ENCODE data around the gene ABL2. TPM values are rescaled to one million over a fixed set of nuclear protein-coding genes. Genes with fewer than 3 reads are reported as not detected.

Gene ABL2
- total RNA-seq, 2 experiments from 2014 or later, result 15.8 to 16.4 TPM

GRCh38 chr1:179187735-179188471 lies 41.6 kb downstream of the ABL2 start:
- ATAC-seq (ENCODE audit: poor library complexity), result no peak
- no peak for DNase-seq
- TF ChIP-seq, protein P1, sequence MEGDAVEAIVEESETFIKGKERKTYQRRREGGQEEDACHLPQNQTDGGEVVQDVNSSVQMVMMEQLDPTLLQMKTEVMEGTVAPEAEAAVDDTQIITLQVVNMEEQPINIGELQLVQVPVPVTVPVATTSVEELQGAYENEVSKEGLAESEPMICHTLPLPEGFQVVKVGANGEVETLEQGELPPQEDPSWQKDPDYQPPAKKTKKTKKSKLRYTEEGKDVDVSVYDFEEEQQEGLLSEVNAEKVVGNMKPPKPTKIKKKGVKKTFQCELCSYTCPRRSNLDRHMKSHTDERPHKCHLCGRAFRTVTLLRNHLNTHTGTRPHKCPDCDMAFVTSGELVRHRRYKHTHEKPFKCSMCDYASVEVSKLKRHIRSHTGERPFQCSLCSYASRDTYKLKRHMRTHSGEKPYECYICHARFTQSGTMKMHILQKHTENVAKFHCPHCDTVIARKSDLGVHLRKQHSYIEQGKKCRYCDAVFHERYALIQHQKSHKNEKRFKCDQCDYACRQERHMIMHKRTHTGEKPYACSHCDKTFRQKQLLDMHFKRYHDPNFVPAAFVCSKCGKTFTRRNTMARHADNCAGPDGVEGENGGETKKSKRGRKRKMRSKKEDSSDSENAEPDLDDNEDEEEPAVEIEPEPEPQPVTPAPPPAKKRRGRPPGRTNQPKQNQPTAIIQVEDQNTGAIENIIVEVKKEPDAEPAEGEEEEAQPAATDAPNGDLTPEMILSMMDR (IDR thresholded peaks at IDR 0.05), result no peak
- ChIA-PET CTCF (no interaction called here), POLR2A (no interaction called here)
- H3K4me1 Mint-ChIP-seq (ENCODE audit: low read depth), result peaks cover 23% of the 10 kb centered on the region
- peaks cover 3% of the 10 kb centered on the region for H3K4me1 ChIP-seq (ENCODE audit: insufficient read depth, low read length)
- no peak overlapping the region for H3K27ac Mint-ChIP-seq
- no peak overlapping the region for H3K4me3 Mint-ChIP-seq
- H3K9me3 Mint-ChIP-seq, result no peaks in the 10 kb centered on the region
- no peak overlapping the region for H3K27ac ChIP-seq (ENCODE audit: low read depth in 1 of 2, low read length in 2 of 2)
- no peaks in the 10 kb centered on the region for H3K27me3 Mint-ChIP-seq
- no peaks in the 10 kb centered on the region for H3K36me3 Mint-ChIP-seq (ENCODE audit: low read depth)
- H3K27me3 ChIP-seq (ENCODE audit: control insufficient read depth in 1 of 2, insufficient read depth in 2 of 2, low read length in 2 of 2), result no peaks in the 10 kb centered on the region
- H3K9me3 ChIP-seq (ENCODE audit: control insufficient read depth in 1 of 2, insufficient read depth in 1 of 2, low read length in 2 of 2), result no peaks in the 10 kb centered on the region
- intact Hi-C loops (cut with DNase I, micrococcal nuclease), result no loop called here
- H3K4me3 ChIP-seq (ENCODE audit: low read length), result no peak overlapping the region
- no peaks in the 10 kb centered on the region for H3K36me3 ChIP-seq (ENCODE audit: insufficient read depth, low read length)

GRCh38 chr1:179187043-179187442 lies 42.4 kb downstream of the ABL2 start:
- Histone ChIP-seq H3K27me3 (ENCODE audit: control insufficient read depth in 1 of 2, insufficient read depth in 2 of 2, low read length in 2 of 2) (no peaks in the 10 kb centered on the region), H3K9me3 (ENCODE audit: control insufficient read depth in 1 of 2, insufficient read depth in 1 of 2, low read length in 2 of 2) (no peaks in the 10 kb centered on the region), H3K4me3 (ENCODE audit: low read length) (no peak overlapping the region), H3K27ac (ENCODE audit: low read depth in 1 of 2, low read length in 2 of 2) (no peak overlapping the region), H3K4me1 (ENCODE audit: insufficient read depth, low read length) (peaks cover 3% of the 10 kb centered on the region), H3K36me3 (ENCODE audit: insufficient read depth, low read length) (no peaks in the 10 kb centered on the region)
- Mint-ChIP-seq H3K27ac (no peak overlapping the region), H3K9me3 (no peaks in the 10 kb centered on the region), H3K27me3 (no peaks in the 10 kb centered on the region), H3K4me1 (ENCODE audit: low read depth) (peaks cover 18% of the 10 kb centered on the region), H3K36me3 (ENCODE audit: low read depth) (no peaks in the 10 kb centered on the region), H3K4me3 (no peak overlapping the region)
- CTCF ChIA-PET, result no interaction called here
- no peak for ATAC-seq (ENCODE audit: poor library complexity)
- DNase-seq, result no peak
- intact Hi-C loops (cut with DNase I, micrococcal nuclease), result no loop called here
- POLR2A ChIA-PET, result no interaction called here
- TF ChIP-seq, protein P1 (IDR thresholded peaks at IDR 0.05), result no peak

DNA sequence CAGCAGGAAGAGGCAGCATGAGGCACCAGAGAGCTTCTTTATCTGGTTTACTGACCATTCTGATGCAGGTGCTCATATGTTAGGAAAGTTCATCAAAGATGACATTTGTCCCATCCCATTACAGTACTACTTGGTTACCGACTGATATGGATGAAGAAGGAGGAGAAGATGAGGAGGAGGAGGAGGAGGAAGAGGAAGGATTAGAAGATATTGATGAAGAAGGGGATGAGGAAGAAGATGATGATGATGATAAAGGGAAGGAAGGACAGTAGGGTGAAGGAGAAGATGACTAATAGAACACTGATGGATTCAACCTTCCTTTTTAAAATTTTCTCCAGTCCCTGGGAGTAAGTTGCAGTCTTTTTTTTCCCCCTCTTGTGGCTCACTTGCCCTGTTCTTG lies 45.1 kb downstream of the ABL2 start:
- POLR2A ChIA-PET, result no interaction called here
- Histone ChIP-seq H3K36me3 (ENCODE audit: insufficient read depth, low read length) (no peaks in the 10 kb centered on the region), H3K27ac (ENCODE audit: low read depth in 1 of 2, low read length in 2 of 2) (no peak overlapping the region), H3K9me3 (ENCODE audit: control insufficient read depth in 1 of 2, insufficient read depth in 1 of 2, low read length in 2 of 2) (no peaks in the 10 kb centered on the region), H3K4me3 (ENCODE audit: low read length) (no peak overlapping the region), H3K4me1 (ENCODE audit: insufficient read depth, low read length) (no peaks in the 10 kb centered on the region), H3K27me3 (ENCODE audit: control insufficient read depth in 1 of 2, insufficient read depth in 2 of 2, low read length in 2 of 2) (no peaks in the 10 kb centered on the region)
- no peak overlapping the region for H3K4me3 Mint-ChIP-seq
- no peak overlapping the region for H3K27ac Mint-ChIP-seq
- no peaks in the 10 kb centered on the region for H3K27me3 Mint-ChIP-seq
- ATAC-seq (ENCODE audit: poor library complexity) (no peak), DNase-seq (no peak)
- intact Hi-C loops (cut with DNase I, micrococcal nuclease), result no loop called here
- H3K9me3 Mint-ChIP-seq, result no peaks in the 10 kb centered on the region
- H3K36me3 Mint-ChIP-seq (ENCODE audit: low read depth), result no peaks in the 10 kb centered on the region
- CTCF ChIA-PET, result no interaction called here
- TF ChIP-seq, protein P1 (IDR thresholded peaks at IDR 0.05), result no peak
- peaks cover 13% of the 10 kb centered on the region for H3K4me1 Mint-ChIP-seq (ENCODE audit: low read depth)
